Endometrial microvascular endothelial cells (primary cell): Measurements from ENCODE around the gene IQCE. TPM values are rescaled to one million over a fixed set of nuclear protein-coding genes. Genes with fewer than 3 reads are reported as not detected.

Experiments used
- in situ Hi-C: cut with HindIII; loops from 2 replicates; pipeline ENCODE4 v1.10.0; 2017; ENCODE audit warnings: low sequenced_read_pairs, low pct_unique_long_range_greater_than_20kb; ENCODE audit errors: inconsistent ontology term
- total RNA-seq: library from RNA; depleted of rRNA; stranded (reverse); fragments of >200 nt; gene quantifications from one replicate; pipeline ENCODE4 v1.2.3, GENCODE V29; 2015; ENCODE audit errors: inconsistent ontology term

The IQCE gene
- total RNA-seq, 1 donor from 2014 or later = 17.4 TPM

DNA sequence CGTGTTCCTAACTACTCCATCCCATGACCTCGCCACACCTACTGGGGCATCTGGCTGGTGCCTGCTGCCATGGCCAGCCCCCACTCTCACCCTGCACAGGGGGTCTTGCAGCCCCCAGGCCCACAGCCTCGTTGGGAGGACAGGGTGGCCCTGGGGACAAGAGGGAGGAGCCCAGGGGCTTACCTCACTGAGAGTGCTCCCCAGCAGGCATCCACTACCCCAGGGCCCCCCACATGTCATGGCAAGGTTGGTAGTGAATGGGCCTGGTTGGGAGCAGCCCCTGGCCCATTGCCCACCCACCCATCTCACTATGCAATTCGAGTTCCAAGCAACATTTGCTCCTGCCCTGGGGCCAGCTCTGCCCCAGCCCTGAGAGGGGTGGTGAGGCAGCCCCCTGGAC is 105.2 kb downstream of the IQCE start:
- in situ Hi-C loops = no loop called here

Other genes with a start within 250 kb of the IQCE start
- gene SNX8, start 244.5 kb upstream of the IQCE start, total RNA-seq = 23.9 TPM
- gene EIF3B, start 204.2 kb upstream of the IQCE start, total RNA-seq = 228 TPM
- gene CHST12, start 155.4 kb upstream of the IQCE start, total RNA-seq = 11.9 TPM
- not detected for gene GRIFIN, start 82.6 kb upstream of the IQCE start, total RNA-seq
- gene LFNG, start 39.2 kb upstream of the IQCE start, total RNA-seq = 2.5 TPM
- gene BRAT1, start 3.5 kb upstream of the IQCE start, total RNA-seq = 48.5 TPM
- 98.6 TPM for gene TTYH3, start 73.0 kb downstream of the IQCE start, total RNA-seq
- not detected for gene AMZ1, start 129.2 kb downstream of the IQCE start, total RNA-seq